A549 (cell line): ENCODE data around the gene MYLK. TPM values are rescaled to one million over a fixed set of nuclear protein-coding genes. Genes with fewer than 3 reads are reported as not detected.

ENCODE experiments used
- ATAC-seq, 2 experiments: fragments of 200-7000 bp in 1 of 2; fragments of >200 bp in 1 of 2; cut with Nextera tagmentation in 1 of 2; cut with Tn5 transposase in 1 of 2; 3 replicates each; pipeline versions ENCODE4 v1.8.0 to v1.9.1; 2018 to 2020; ENCODE audit warnings: mild to moderate bottlenecking in 1 of 2, moderate library complexity in 1 of 2
- CTCF ChIA-PET: fragments of 300-600 bp; sonication (Branson Sonifier 250); formaldehyde crosslinking; extraction: SDS; loops from one replicate; lab custom pipeline; 2021; ENCODE audit warnings: antibody characterized with exemption, inconsistent platforms; lab: Yijun Ruan, JAX
- POLR2A ChIA-PET: fragments of 350-600 bp; formaldehyde crosslinking; extraction: SDS; loops from one replicate; lab custom pipeline; 2021; ENCODE audit warnings: antibody characterized with exemption, inconsistent platforms; lab: Yijun Ruan, JAX
- DNase-seq, 2 experiments: peaks; one replicate each; pipeline versions ENCODE4 v3.0.0 to v3.0.0-alpha.2; 2011 to 2016; ENCODE audit warnings: low read depth in 1 of 2, low spot score in 1 of 2
- FAIRE-seq: peaks from 2 replicates; lab custom pipeline; 2011; peaks lifted over from hg19 to GRCh38; lab: Jason Lieb, UNC
- H3K27ac ChIP-seq, 2 experiments: fragments of >200 bp; sonication (Bioruptor Twin); formaldehyde crosslinking; 3 replicates each; pipeline ENCODE4 v1.5.1; 2016 to 2017
- H3K4me1 ChIP-seq: fragments of >200 bp; sonication (Bioruptor Twin); formaldehyde crosslinking; 3 replicates; pipeline ENCODE4 v1.6.1; 2016
- H3K4me2 ChIP-seq: fragments of >200 bp; sonication (Bioruptor Twin); formaldehyde crosslinking; 3 replicates; pipeline ENCODE4 v1.6.1; 2016
- H3K4me3 ChIP-seq: fragments of >200 bp; sonication (Bioruptor Twin); formaldehyde crosslinking; 3 replicates; pipeline ENCODE4 v1.5.1; 2016
- H3K9me3 ChIP-seq: fragments of >200 bp; sonication (Bioruptor Twin); formaldehyde crosslinking; 3 replicates; pipeline ENCODE4 v1.6.1; 2016
- CBX2 ChIP-seq: fragments of 200-600 bp; sonication (generic); IDR thresholded peaks from 2 replicates; pipeline ENCODE4 v1.6.1; 2016; ENCODE audit warnings: low read depth, mild to moderate bottlenecking, borderline replicate concordance
- CBX8 ChIP-seq: fragments of 200-600 bp; sonication (generic); IDR thresholded peaks from 2 replicates; pipeline ENCODE4 v1.6.1; 2016
- CEBPB ChIP-seq, 2 experiments: fragments of >200 bp in 1 of 2; sonication (Bioruptor Twin) in 1 of 2; formaldehyde crosslinking in 1 of 2; IDR thresholded peaks; 2 replicates each; pipeline ENCODE4 v1.6.1; 2012 to 2016
- CHD2 ChIP-seq: fragments of 150-350 bp; IDR thresholded peaks from 2 replicates; pipeline ENCODE4 v1.6.1; 2014; ENCODE audit warnings: low read length; ENCODE audit not compliant: partially characterized antibody
- EHMT2 ChIP-seq: fragments of 200-600 bp; sonication (generic); IDR thresholded peaks from 2 replicates; pipeline ENCODE4 v1.6.1; 2016; ENCODE audit warnings: antibody characterized with exemption, low read depth, mild to moderate bottlenecking, moderate library complexity
- FOSB ChIP-seq: fragments of 250-450 bp; sonication (Bioruptor Pico); IDR thresholded peaks from 2 replicates; pipeline ENCODE4 v1.5.0; 2020; ENCODE audit warnings: mild to moderate bottlenecking, moderate library complexity
- FOXS1 ChIP-seq: fragments of 250-450 bp; sonication (Bioruptor Pico); IDR thresholded peaks from 2 replicates; pipeline ENCODE4 v1.5.0; 2020; ENCODE audit warnings: mild to moderate bottlenecking, moderate library complexity
- HEYL ChIP-seq: fragments of 250-450 bp; sonication (Bioruptor Pico); IDR thresholded peaks from 2 replicates; pipeline ENCODE4 v1.8.0; 2021; ENCODE audit warnings: mild to moderate bottlenecking, moderate library complexity
- HOXB5 ChIP-seq: fragments of 250-450 bp; sonication (Bioruptor Pico); IDR thresholded peaks from 2 replicates; pipeline ENCODE4 v1.5.0; 2020; ENCODE audit warnings: mild to moderate bottlenecking, moderate library complexity
- JUN ChIP-seq, 2 experiments: fragments of >200 bp; sonication (Bioruptor Twin); formaldehyde crosslinking; IDR thresholded peaks; 2 replicates in 1 of 2; 3 replicates in 1 of 2; pipeline ENCODE4 v1.6.1; 2016 to 2017
- JUNB ChIP-seq: fragments of >200 bp; sonication (Bioruptor Twin); formaldehyde crosslinking; IDR thresholded peaks from 2 replicates; pipeline ENCODE4 v1.6.1; 2016
- MAZ ChIP-seq: fragments of 150-350 bp; IDR thresholded peaks from 2 replicates; pipeline ENCODE4 v1.6.1; 2014; ENCODE audit warnings: antibody characterized with exemption, low read depth, low read length, borderline replicate concordance
- NR3C1 ChIP-seq: fragments of >200 bp; sonication (Bioruptor Twin); formaldehyde crosslinking; IDR thresholded peaks from 3 replicates; pipeline ENCODE4 v1.6.1; 2017
- PHF8 ChIP-seq: fragments of 200-600 bp; sonication (generic); IDR thresholded peaks from 2 replicates; pipeline ENCODE4 v1.6.1; 2016; ENCODE audit warnings: low read depth, mild to moderate bottlenecking, antibody characterized with exemption, moderate library complexity, borderline replicate concordance
- POLR2AphosphoS2 ChIP-seq: conservative IDR thresholded peaks from 2 replicates; pipeline ENCODE4 v1.6.1; 2012; ENCODE audit warnings: low read length, improper control_type of control experiment, inconsistent platforms
- RFX5 ChIP-seq: fragments of 450-650 bp; IDR thresholded peaks from 2 replicates; pipeline ENCODE4 v1.7.1; 2014; ENCODE audit warnings: antibody characterized with exemption, mild to moderate bottlenecking, moderate library complexity
- RNF2 ChIP-seq: fragments of 200-600 bp; sonication (generic); IDR thresholded peaks from 2 replicates; pipeline ENCODE4 v1.6.1; 2016; ENCODE audit warnings: low read depth, mild to moderate bottlenecking, antibody characterized with exemption, moderate library complexity, borderline replicate concordance
- SMC3 ChIP-seq: fragments of >200 bp; sonication (Bioruptor Twin); formaldehyde crosslinking; IDR thresholded peaks from 3 replicates; pipeline ENCODE4 v1.6.1; 2018; ENCODE audit warnings: inconsistent platforms
- SREBF2 ChIP-seq: fragments of 450-650 bp; IDR thresholded peaks from 2 replicates; pipeline ENCODE4 v1.6.1; 2014; ENCODE audit warnings: mild to moderate bottlenecking, moderate library complexity
- ZSCAN20 ChIP-seq: fragments of 250-450 bp; sonication (Bioruptor Pico); IDR thresholded peaks from 2 replicates; pipeline ENCODE4 v1.8.0; 2022; ENCODE audit warnings: mild to moderate bottlenecking, moderate library complexity
- WGBS: methylation state at CpG from one replicate; pipeline ENCODE4 v1.1.6; 2017; ENCODE audit errors: missing lambda C conversion rate; 5-methylcytosine and 5-hydroxymethylcytosine counted together
- polyA plus RNA-seq, 4 experiments: library from polyadenylated mRNA; depleted of rRNA in 3 of 4; stranded (reverse); fragments of >200 nt; fragmentation: RNase III in 1 of 4; extraction: RNeasy Plus Mini Kit Qiagen cat#74134 plus additional on column Dnase treatment in 1 of 4; gene quantifications; 2 replicates in 3 of 4; 3 replicates in 1 of 4; pipeline ENCODE4 v1.2.3, GENCODE V29; 2011 to 2017
- TF ChIP-seq, protein P1 (sequence below): IDR thresholded peaks from 2 replicates; pipeline ENCODE4 v1.6.1; 2012; ENCODE audit warnings: low read depth, borderline replicate concordance
- TF ChIP-seq, protein P2 (sequence below): fragments of 250-450 bp; sonication (Bioruptor Pico); IDR thresholded peaks from 2 replicates; pipeline ENCODE4 v1.5.0; 2020; ENCODE audit warnings: low read depth, mild to moderate bottlenecking, moderate library complexity
- TF ChIP-seq, protein P3 (sequence below): fragments of 450-650 bp; IDR thresholded peaks from 2 replicates; pipeline ENCODE4 v1.6.1; 2014; ENCODE audit warnings: antibody characterized with exemption
- TF ChIP-seq, protein P4 (sequence below): fragments of >200 bp; sonication (Bioruptor Twin); formaldehyde crosslinking; IDR thresholded peaks from 3 replicates; pipeline ENCODE4 v1.6.1; 2016

MYLK gene
- polyA plus RNA-seq, 2 of the 4 experiments (the other 2 are of a cell fraction): 16.9 to 17.4 TPM

DNA sequence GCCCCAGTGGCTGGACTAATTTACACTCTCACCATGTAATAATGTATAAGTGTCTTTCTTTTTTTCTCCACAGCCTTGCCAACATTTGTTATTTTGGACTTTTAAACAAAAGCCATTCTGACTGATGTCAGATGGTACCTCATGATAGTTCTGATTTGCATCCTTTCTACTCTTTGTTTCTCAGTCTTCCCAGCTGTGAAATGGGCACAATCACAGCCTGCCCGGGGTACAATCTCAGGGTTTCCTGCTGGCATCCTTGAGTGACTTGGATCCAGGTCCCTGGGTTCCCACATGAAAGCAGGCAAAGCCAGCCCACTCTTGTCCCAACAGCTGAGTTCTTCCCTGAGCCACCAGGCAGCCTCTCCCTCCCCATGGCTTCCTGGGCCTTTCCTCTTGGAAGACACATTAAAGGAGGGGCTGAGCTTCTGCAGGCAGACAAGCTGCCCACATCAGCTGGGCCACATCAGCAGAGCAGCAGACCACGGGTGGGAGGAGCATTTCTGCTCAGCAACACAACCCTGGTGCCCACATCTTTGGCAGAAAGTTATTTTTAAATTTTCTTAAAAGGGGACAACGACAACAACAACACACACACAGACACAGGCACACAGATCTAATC, 82.0 kb downstream of the MYLK start:
- ChIA-PET POLR2A (no interaction called here), CTCF (interaction anchor here (1.3 kb wide), 1 partner anchor 78 kb away, joined by 3 read pairs; no protein-coding TSS in a partner anchor)

DNA sequence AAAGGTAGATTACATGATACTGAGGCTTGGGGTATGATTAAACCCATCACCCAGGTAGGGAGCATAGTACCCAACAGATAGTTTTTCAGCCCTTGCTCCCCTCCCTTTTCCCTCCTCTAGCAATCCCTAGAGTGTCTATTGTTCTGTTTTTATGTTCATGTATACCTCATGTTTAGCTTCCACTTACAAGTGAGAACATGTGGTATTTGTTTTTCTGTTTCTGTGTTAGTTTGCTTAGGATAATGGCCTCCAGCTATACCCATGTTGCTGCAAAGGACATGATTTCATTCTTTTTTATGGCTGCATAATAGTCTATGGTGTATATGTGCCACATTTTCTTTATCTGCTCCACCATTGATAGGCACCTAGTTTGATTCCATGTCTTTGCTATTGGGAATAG, 82.7 kb downstream of the MYLK start:
- ChIA-PET POLR2A (no interaction called here), CTCF (interaction anchor here (1.3 kb wide), 1 partner anchor 78 kb away, joined by 3 read pairs; no protein-coding TSS in a partner anchor)
- H3K4me2 ChIP-seq: no peak overlapping the region
- ATAC-seq (no peak), FAIRE-seq (no peak), DNase-seq (no peak)
- no peak overlapping the region for H3K4me3 ChIP-seq
- TF ChIP-seq EHMT2 (no peak), SMC3 (no peak), CHD2 (no peak), HEYL (CRISPR knock-in tag) (no peak), FOSB (CRISPR knock-in tag) (no peak), NR3C1 (no peak)
- TF ChIP-seq, protein P1, sequence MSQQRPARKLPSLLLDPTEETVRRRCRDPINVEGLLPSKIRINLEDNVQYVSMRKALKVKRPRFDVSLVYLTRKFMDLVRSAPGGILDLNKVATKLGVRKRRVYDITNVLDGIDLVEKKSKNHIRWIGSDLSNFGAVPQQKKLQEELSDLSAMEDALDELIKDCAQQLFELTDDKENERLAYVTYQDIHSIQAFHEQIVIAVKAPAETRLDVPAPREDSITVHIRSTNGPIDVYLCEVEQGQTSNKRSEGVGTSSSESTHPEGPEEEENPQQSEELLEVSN: no peak
- H3K27ac ChIP-seq: no peak overlapping the region
- peaks cover 17% of the 10 kb centered on the region for H3K4me1 ChIP-seq
- no peaks in the 10 kb centered on the region for H3K9me3 ChIP-seq

More for the DNA sequence above, 82.0 kb downstream of the MYLK start:
- Histone ChIP-seq H3K27ac (no peak overlapping the region), H3K4me2 (no peak overlapping the region), H3K4me1 (peaks cover 18% of the 10 kb centered on the region)
- no peak for DNase-seq
- no peak for FAIRE-seq
- TF ChIP-seq HOXB5 (no peak), SREBF2 (no peak), CBX8 (no peak), FOXS1 (CRISPR knock-in tag) (no peak), CBX2 (no peak), RNF2 (no peak), ZSCAN20 (CRISPR knock-in tag) (no peak)
- TF ChIP-seq, protein P2, sequence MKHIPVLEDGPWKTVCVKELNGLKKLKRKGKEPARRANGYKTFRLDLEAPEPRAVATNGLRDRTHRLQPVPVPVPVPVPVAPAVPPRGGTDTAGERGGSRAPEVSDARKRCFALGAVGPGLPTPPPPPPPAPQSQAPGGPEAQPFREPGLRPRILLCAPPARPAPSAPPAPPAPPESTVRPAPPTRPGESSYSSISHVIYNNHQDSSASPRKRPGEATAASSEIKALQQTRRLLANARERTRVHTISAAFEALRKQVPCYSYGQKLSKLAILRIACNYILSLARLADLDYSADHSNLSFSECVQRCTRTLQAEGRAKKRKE: no peak
- TF ChIP-seq, all 56 proteins: peak for 0
- ATAC-seq: no peak
- Histone ChIP-seq H3K4me3 (no peak overlapping the region), H3K9me3 (no peaks in the 10 kb centered on the region)
- 74% methylated on average over 3 of the region's 3 CpGs for WGBS

DNA sequence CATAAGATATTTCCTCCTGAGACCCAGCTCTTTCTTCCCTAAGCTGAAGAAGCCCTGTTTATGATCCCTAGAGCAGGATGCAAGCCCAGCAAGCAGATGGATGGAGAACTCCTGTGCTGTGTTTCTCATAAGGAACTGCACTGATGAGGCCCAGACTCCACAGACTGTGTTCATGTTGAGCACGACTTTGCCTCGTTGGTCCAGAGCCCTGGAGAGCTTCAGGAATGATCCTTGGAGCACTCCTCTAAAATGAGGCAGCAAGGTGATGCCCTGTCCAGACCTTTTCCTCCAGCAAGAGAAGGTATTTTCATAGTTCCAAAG, 83.8 kb downstream of the MYLK start:
- Histone ChIP-seq H3K4me1 (peaks cover 17% of the 10 kb centered on the region), H3K4me2 (peak overlapping the region; percentile 79), H3K4me3 (no peak overlapping the region), H3K27ac (peak overlapping the region; percentile 65 to 74), H3K9me3 (no peaks in the 10 kb centered on the region)
- peak in 1 of 2 experiments; percentile 60; a peak in 3 of 6 replicates for ATAC-seq
- no peak for DNase-seq
- WGBS: 81% methylated on average over 2 of the region's 2 CpGs
- no peak for FAIRE-seq
- TF ChIP-seq NR3C1 (no peak), JUN (IDR thresholded peaks at IDR 0.05) (no peak), POLR2AphosphoS2 (no peak), HEYL (CRISPR knock-in tag) (no peak), MAZ (no peak), CBX2 (no peak), RFX5 (no peak), PHF8 (no peak), JUNB (no peak), CEBPB (IDR thresholded peaks at IDR 0.05) (no peak)
- TF ChIP-seq, protein P3, sequence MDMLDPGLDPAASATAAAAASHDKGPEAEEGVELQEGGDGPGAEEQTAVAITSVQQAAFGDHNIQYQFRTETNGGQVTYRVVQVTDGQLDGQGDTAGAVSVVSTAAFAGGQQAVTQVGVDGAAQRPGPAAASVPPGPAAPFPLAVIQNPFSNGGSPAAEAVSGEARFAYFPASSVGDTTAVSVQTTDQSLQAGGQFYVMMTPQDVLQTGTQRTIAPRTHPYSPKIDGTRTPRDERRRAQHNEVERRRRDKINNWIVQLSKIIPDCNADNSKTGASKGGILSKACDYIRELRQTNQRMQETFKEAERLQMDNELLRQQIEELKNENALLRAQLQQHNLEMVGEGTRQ: no peak
- TF ChIP-seq, protein P4, sequence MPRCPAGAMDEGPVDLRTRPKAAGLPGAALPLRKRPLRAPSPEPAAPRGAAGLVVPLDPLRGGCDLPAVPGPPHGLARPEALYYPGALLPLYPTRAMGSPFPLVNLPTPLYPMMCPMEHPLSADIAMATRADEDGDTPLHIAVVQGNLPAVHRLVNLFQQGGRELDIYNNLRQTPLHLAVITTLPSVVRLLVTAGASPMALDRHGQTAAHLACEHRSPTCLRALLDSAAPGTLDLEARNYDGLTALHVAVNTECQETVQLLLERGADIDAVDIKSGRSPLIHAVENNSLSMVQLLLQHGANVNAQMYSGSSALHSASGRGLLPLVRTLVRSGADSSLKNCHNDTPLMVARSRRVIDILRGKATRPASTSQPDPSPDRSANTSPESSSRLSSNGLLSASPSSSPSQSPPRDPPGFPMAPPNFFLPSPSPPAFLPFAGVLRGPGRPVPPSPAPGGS: no peak
- ChIA-PET POLR2A (no interaction called here), CTCF (interaction anchor here (0.7 to 1.3 kb wide), 3 partner anchors 12 to 241 kb away, joined by 3 read pairs; no protein-coding TSS in a partner anchor)
